ENCODE data around the gene RGS4.

- no peak for TF ChIP-seq POLR2A (IDR thresholded peaks at IDR 0.05)
- TF ChIP-seq, protein P1, sequence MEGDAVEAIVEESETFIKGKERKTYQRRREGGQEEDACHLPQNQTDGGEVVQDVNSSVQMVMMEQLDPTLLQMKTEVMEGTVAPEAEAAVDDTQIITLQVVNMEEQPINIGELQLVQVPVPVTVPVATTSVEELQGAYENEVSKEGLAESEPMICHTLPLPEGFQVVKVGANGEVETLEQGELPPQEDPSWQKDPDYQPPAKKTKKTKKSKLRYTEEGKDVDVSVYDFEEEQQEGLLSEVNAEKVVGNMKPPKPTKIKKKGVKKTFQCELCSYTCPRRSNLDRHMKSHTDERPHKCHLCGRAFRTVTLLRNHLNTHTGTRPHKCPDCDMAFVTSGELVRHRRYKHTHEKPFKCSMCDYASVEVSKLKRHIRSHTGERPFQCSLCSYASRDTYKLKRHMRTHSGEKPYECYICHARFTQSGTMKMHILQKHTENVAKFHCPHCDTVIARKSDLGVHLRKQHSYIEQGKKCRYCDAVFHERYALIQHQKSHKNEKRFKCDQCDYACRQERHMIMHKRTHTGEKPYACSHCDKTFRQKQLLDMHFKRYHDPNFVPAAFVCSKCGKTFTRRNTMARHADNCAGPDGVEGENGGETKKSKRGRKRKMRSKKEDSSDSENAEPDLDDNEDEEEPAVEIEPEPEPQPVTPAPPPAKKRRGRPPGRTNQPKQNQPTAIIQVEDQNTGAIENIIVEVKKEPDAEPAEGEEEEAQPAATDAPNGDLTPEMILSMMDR (IDR thresholded peaks at IDR 0.05): no peak
Measured at GRCh38 chr1:163095213-163095612, 26.1 kb downstream of the RGS4 start.

Data from Peyer's patch (tissue), 4 donors.